HL-60 (cell line): ENCODE results near the gene CHSY3.

Experiments
- CTCF ChIP-seq: IDR thresholded peaks from one replicate; pipeline ENCODE4 v1.5.1; 2011; ENCODE audit warnings: low read length, control low read depth, inconsistent platforms; ENCODE audit not compliant: insufficient read depth
- POLR2AphosphoS5 ChIP-seq: IDR thresholded peaks from 2 replicates; pipeline ENCODE4 v1.6.1; 2012; ENCODE audit warnings: low read depth
- SPI1 ChIP-seq: IDR thresholded peaks from 2 replicates; pipeline ENCODE4 v1.6.1; 2012; ENCODE audit warnings: low read depth, mild to moderate bottlenecking, borderline replicate concordance

- TF ChIP-seq SPI1 (no peak), CTCF (no peak), POLR2AphosphoS5 (no peak)
These were observed 262.7 kb downstream of the CHSY3 start for GRCh38 chr5:130166839-130167490.
